Tibial nerve (tissue), 4 donors: Measurements from ENCODE around the gene HECTD2.

ENCODE experiments used
- EP300 ChIP-seq, 2 donors: sonication (generic); formaldehyde crosslinking; IDR thresholded peaks; one replicate each; pipeline ENCODE4 v1.6.1; 2017; ENCODE audit warnings: antibody characterized with exemption in 2 of 2, mild to moderate bottlenecking in 1 of 2
- POLR2A ChIP-seq, 2 donors: fragments of 450-650 bp; IDR thresholded peaks; one replicate each; pipeline ENCODE4 v1.6.1; 2017; ENCODE audit warnings: antibody characterized with exemption in 2 of 2, mild to moderate bottlenecking in 2 of 2, moderate library complexity in 2 of 2
- TF ChIP-seq, protein P1 (sequence below), 5 experiments: fragments of 200-600 bp in 3 of 5; fragments of 450-650 bp in 2 of 5; sonication (generic) in 3 of 5; IDR thresholded peaks; one replicate each; pipeline ENCODE4 v1.5.1; 2016 to 2019; ENCODE audit warnings: antibody characterized with exemption in 5 of 5, mild to moderate bottlenecking in 3 of 5, moderate library complexity in 2 of 5

DNA sequence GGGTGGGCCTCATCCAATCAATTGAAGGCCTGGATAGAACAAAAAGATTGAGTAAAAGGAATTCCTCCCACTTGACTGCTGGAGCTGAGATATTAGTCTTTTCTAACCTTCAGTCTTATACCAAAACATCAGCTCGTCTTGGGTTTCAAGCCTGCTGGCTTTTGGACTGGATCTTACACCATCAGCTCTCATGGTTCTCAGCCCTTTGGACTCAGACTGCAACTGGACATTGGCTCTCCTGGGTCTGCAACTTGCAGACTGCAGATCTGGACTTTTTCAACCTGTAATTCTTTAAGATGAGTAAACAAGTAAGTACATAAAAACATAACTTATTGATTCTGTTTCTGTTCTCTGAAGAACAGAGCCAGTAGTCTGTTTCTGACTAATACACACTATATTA is 149.0 kb downstream of the HECTD2 start:
- TF ChIP-seq, protein P1, sequence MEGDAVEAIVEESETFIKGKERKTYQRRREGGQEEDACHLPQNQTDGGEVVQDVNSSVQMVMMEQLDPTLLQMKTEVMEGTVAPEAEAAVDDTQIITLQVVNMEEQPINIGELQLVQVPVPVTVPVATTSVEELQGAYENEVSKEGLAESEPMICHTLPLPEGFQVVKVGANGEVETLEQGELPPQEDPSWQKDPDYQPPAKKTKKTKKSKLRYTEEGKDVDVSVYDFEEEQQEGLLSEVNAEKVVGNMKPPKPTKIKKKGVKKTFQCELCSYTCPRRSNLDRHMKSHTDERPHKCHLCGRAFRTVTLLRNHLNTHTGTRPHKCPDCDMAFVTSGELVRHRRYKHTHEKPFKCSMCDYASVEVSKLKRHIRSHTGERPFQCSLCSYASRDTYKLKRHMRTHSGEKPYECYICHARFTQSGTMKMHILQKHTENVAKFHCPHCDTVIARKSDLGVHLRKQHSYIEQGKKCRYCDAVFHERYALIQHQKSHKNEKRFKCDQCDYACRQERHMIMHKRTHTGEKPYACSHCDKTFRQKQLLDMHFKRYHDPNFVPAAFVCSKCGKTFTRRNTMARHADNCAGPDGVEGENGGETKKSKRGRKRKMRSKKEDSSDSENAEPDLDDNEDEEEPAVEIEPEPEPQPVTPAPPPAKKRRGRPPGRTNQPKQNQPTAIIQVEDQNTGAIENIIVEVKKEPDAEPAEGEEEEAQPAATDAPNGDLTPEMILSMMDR (IDR thresholded peaks at IDR 0.05) = no peak
- TF ChIP-seq EP300 (IDR thresholded peaks at IDR 0.05) = no peak
- TF ChIP-seq POLR2A (IDR thresholded peaks at IDR 0.05) = no peak
